GM18873 (cell line): Measurements from ENCODE around the gene BCAS3.
"Not testable (repeated sequence)": the region's sequence is repeated elsewhere in the genome, so short reads cannot be mapped to it uniquely, and the experiment has no call there.

Source experiments
- ATAC-seq: cut with Tn5 transposase; IDR thresholded peaks from one replicate; pipeline ENCODE4 v1.9.1; 2021; ENCODE audit warnings: mild to moderate bottlenecking, moderate library complexity, moderate number of reproducible peaks; ENCODE audit not compliant: unreplicated experiment, low FRiP score

The BCAS3 gene

GRCh38 chr17:61345061-61345460 lies 667.4 kb downstream of the BCAS3 start:
- ATAC-seq, result no peak

GRCh38 chr17:61345825-61346666 lies 668.4 kb downstream of the BCAS3 start:
- ATAC-seq, result no peak

GRCh38 chr17:61349350-61349749 lies 671.7 kb downstream of the BCAS3 start:
- no peak for ATAC-seq

GRCh38 chr17:61351745-61352407 lies 674.2 kb downstream of the BCAS3 start:
- no peak for ATAC-seq

GRCh38 chr17:61352408-61352770 lies 674.7 kb downstream of the BCAS3 start:
- no peak for ATAC-seq

GRCh38 chr17:61352781-61353491 lies 675.3 kb downstream of the BCAS3 start:
- no peak for ATAC-seq

GRCh38 chr17:61353615-61354014 lies 676.0 kb downstream of the BCAS3 start:
- ATAC-seq, result no peak

- no peak for ATAC-seq
Observed at GRCh38 chr17:61354895-61355874, 677.5 kb downstream of the BCAS3 start.

- ATAC-seq, result not testable (repeated sequence)
Observed at GRCh38 chr17:61357061-61357460, 679.4 kb downstream of the BCAS3 start.

- ATAC-seq, result not testable (repeated sequence)
Observed at GRCh38 chr17:61359513-61359912, 681.9 kb downstream of the BCAS3 start.

- no peak for ATAC-seq
Observed at GRCh38 chr17:61360318-61360943, 682.8 kb downstream of the BCAS3 start.

- no peak for ATAC-seq
Observed at GRCh38 chr17:61361084-61361483, 683.4 kb downstream of the BCAS3 start.

GRCh38 chr17:61362396-61362795 lies 684.7 kb downstream of the BCAS3 start:
- no peak for ATAC-seq

- no peak for ATAC-seq
Observed at GRCh38 chr17:61362852-61363600, 685.4 kb downstream of the BCAS3 start.

GRCh38 chr17:61363601-61364462 lies 686.2 kb downstream of the BCAS3 start:
- no peak for ATAC-seq

- ATAC-seq, result no peak
Observed at GRCh38 chr17:61364463-61364846, 686.8 kb downstream of the BCAS3 start.

- no peak for ATAC-seq
Observed at GRCh38 chr17:61366076-61366714, 688.5 kb downstream of the BCAS3 start.
